SK-N-SH treated with all-trans-retinoic acid at 6 μM for 48 hours (cell line): ENCODE measurements around the gene BAIAP3.

Experiments
- ATAC-seq: fragments of 200-7000 bp; cut with Tn5 transposase; 3 replicates; pipeline ENCODE4 v1.9.1; 2020; ENCODE audit warnings: mild to moderate bottlenecking, moderate library complexity
- ARNTL ChIP-seq: fragments of 450-650 bp; formaldehyde crosslinking; IDR thresholded peaks from 2 replicates; pipeline ENCODE4 v1.5.0; 2020; ENCODE audit warnings: low read depth, mild to moderate bottlenecking, moderate library complexity, borderline replicate concordance
- CSDC2 ChIP-seq: fragments of 250-450 bp; sonication (Bioruptor Pico); IDR thresholded peaks from 2 replicates; pipeline ENCODE4 v1.5.0; 2020; ENCODE audit warnings: mild to moderate bottlenecking, moderate library complexity
- ESRRG ChIP-seq: fragments of 250-450 bp; sonication (Bioruptor Pico); IDR thresholded peaks from 2 replicates; pipeline ENCODE4 v1.6.1; 2021; ENCODE audit warnings: mild to moderate bottlenecking
- ISL1 ChIP-seq: fragments of 250-450 bp; sonication (Bioruptor Pico); IDR thresholded peaks from 2 replicates; pipeline ENCODE4 v2.1.2; 2022; ENCODE audit warnings: mild to moderate bottlenecking, moderate library complexity
- OSR1 ChIP-seq: fragments of 250-450 bp; sonication (Bioruptor Pico); IDR thresholded peaks from 2 replicates; pipeline ENCODE4 v1.8.0; 2022; ENCODE audit warnings: moderate library complexity, mild to moderate bottlenecking, inconsistent platforms
- PPARA ChIP-seq: fragments of 250-450 bp; sonication (Bioruptor Pico); IDR thresholded peaks from 2 replicates; pipeline ENCODE4 v1.5.0; 2020; ENCODE audit warnings: mild to moderate bottlenecking, borderline replicate concordance
- RARB ChIP-seq: fragments of 250-450 bp; sonication (Bioruptor Pico); IDR thresholded peaks from 2 replicates; pipeline ENCODE4 v1.8.0; 2021; ENCODE audit warnings: mild to moderate bottlenecking, moderate library complexity
- SNAI2 ChIP-seq: fragments of 250-450 bp; sonication (Bioruptor Pico); IDR thresholded peaks from 2 replicates; pipeline ENCODE4 v1.5.0; 2020; ENCODE audit warnings: mild to moderate bottlenecking, moderate library complexity
- TCF4 ChIP-seq: fragments of 250-450 bp; sonication (Bioruptor Pico); IDR thresholded peaks from 2 replicates; pipeline ENCODE4 v1.8.0; 2021; ENCODE audit warnings: mild to moderate bottlenecking, moderate library complexity, borderline replicate concordance
- TOX ChIP-seq: fragments of 250-450 bp; sonication (Bioruptor Pico); IDR thresholded peaks from 2 replicates; pipeline ENCODE4 v1.8.0; 2021; ENCODE audit warnings: mild to moderate bottlenecking, moderate library complexity, borderline replicate concordance
- ZC3H10 ChIP-seq: fragments of 250-450 bp; sonication (Bioruptor Pico); IDR thresholded peaks from 2 replicates; pipeline ENCODE4 v1.5.1; 2021; ENCODE audit warnings: mild to moderate bottlenecking, moderate library complexity
- ZFP3 ChIP-seq: fragments of 250-450 bp; sonication (Bioruptor Pico); IDR thresholded peaks from 2 replicates; pipeline ENCODE4 v1.5.0; 2020; ENCODE audit warnings: mild to moderate bottlenecking, moderate library complexity
- ZFP30 ChIP-seq: fragments of 450-650 bp; formaldehyde crosslinking; IDR thresholded peaks from 2 replicates; pipeline ENCODE4 v1.5.0; 2022; ENCODE audit warnings: mild to moderate bottlenecking, moderate library complexity
- ZNF565 ChIP-seq: fragments of 450-650 bp; formaldehyde crosslinking; conservative IDR thresholded peaks from 2 replicates; pipeline ENCODE4 v1.5.0; 2020; ENCODE audit warnings: low read depth, mild to moderate bottlenecking, moderate library complexity
- ZNF70 ChIP-seq: fragments of 450-650 bp; formaldehyde crosslinking; IDR thresholded peaks from 2 replicates; pipeline ENCODE4 v1.5.0; 2020; ENCODE audit warnings: mild to moderate bottlenecking, moderate library complexity
- ZNF8 ChIP-seq: fragments of 450-650 bp; formaldehyde crosslinking; IDR thresholded peaks from 2 replicates; pipeline ENCODE4 v1.5.0; 2020; ENCODE audit warnings: mild to moderate bottlenecking, moderate library complexity
- TF ChIP-seq, protein P1 (sequence below): fragments of 250-450 bp; sonication (Bioruptor Pico); IDR thresholded peaks from 2 replicates; pipeline ENCODE4 v1.5.1; 2021; ENCODE audit warnings: mild to moderate bottlenecking, moderate library complexity
- TF ChIP-seq, protein P2 (sequence below): fragments of 250-450 bp; sonication (Bioruptor Pico); IDR thresholded peaks from 2 replicates; pipeline ENCODE4 v1.8.0; 2020; ENCODE audit warnings: mild to moderate bottlenecking, moderate library complexity, borderline replicate concordance
- TF ChIP-seq, protein P3 (sequence below): fragments of 250-450 bp; sonication (Bioruptor Pico); IDR thresholded peaks from 2 replicates; pipeline ENCODE4 v1.8.0; 2021; ENCODE audit warnings: low read depth, mild to moderate bottlenecking, moderate library complexity, borderline replicate concordance
- TF ChIP-seq, protein P4 (sequence below): fragments of 250-450 bp; sonication (Bioruptor Pico); IDR thresholded peaks from 2 replicates; pipeline ENCODE4 v1.5.1; 2020; ENCODE audit warnings: low read depth, mild to moderate bottlenecking, moderate library complexity

Gene BAIAP3

DNA sequence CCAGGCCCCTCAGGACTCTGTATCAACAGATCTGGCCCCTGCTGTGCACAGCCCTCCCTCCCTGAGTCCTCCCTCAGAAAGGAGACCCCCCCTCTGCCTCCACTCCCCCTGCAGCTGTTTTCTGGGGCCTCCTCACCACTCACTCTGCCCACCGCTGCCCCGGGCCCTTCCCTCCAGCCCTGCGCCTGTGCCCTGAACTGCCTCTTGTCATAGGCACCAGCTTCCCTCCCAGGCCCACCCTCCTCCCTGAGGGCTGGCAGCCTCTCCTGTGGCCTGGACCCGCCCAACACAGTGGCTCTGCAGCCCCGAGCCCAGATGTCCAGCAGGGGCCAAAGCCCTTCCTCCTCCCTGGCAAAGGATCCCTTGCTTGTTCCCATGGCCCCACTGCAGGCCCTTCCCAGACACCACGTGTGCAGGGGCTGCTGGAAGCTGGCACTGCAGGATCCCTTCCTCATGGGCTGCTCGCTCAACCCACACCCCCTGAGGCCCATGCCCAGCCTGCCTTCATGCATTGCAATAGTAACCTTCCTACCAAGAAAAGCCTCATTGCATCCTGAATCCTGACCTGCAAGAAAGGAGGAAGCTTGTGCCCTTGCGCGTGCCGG lies 44.1 kb downstream of the BAIAP3 start:
- no peak for ATAC-seq
- TF ChIP-seq, protein P1, sequence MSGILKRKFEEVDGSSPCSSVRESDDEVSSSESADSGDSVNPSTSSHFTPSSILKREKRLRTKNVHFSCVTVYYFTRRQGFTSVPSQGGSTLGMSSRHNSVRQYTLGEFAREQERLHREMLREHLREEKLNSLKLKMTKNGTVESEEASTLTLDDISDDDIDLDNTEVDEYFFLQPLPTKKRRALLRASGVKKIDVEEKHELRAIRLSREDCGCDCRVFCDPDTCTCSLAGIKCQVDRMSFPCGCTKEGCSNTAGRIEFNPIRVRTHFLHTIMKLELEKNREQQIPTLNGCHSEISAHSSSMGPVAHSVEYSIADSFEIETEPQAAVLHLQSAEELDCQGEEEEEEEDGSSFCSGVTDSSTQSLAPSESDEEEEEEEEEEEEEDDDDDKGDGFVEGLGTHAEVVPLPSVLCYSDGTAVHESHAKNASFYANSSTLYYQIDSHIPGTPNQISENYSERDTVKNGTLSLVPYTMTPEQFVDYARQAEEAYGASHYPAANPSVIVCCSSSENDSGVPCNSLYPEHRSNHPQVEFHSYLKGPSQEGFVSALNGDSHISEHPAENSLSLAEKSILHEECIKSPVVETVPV (CRISPR knock-in tag), result no peak
- TF ChIP-seq ESRRG (CRISPR knock-in tag) (no peak), SNAI2 (CRISPR knock-in tag) (no peak), ZNF565 (no peak), ZC3H10 (no peak), RARB (CRISPR knock-in tag) (no peak), ZNF70 (CRISPR knock-in tag) (no peak), ZFP3 (no peak), PPARA (CRISPR knock-in tag) (no peak), TCF4 (CRISPR knock-in tag) (no peak), ARNTL (CRISPR knock-in tag) (no peak), TOX (CRISPR knock-in tag) (no peak), ZFP30 (CRISPR knock-in tag) (no peak), ZNF8 (CRISPR knock-in tag) (no peak), CSDC2 (no peak), ISL1 (CRISPR knock-in tag) (no peak)
- TF ChIP-seq, protein P2, sequence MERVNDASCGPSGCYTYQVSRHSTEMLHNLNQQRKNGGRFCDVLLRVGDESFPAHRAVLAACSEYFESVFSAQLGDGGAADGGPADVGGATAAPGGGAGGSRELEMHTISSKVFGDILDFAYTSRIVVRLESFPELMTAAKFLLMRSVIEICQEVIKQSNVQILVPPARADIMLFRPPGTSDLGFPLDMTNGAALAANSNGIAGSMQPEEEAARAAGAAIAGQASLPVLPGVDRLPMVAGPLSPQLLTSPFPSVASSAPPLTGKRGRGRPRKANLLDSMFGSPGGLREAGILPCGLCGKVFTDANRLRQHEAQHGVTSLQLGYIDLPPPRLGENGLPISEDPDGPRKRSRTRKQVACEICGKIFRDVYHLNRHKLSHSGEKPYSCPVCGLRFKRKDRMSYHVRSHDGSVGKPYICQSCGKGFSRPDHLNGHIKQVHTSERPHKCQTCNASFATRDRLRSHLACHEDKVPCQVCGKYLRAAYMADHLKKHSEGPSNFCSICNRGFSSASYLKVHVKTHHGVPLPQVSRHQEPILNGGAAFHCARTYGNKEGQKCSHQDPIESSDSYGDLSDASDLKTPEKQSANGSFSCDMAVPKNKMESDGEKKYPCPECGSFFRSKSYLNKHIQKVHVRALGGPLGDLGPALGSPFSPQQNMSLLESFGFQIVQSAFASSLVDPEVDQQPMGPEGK (CRISPR knock-in tag), result no peak
- TF ChIP-seq, protein P3, sequence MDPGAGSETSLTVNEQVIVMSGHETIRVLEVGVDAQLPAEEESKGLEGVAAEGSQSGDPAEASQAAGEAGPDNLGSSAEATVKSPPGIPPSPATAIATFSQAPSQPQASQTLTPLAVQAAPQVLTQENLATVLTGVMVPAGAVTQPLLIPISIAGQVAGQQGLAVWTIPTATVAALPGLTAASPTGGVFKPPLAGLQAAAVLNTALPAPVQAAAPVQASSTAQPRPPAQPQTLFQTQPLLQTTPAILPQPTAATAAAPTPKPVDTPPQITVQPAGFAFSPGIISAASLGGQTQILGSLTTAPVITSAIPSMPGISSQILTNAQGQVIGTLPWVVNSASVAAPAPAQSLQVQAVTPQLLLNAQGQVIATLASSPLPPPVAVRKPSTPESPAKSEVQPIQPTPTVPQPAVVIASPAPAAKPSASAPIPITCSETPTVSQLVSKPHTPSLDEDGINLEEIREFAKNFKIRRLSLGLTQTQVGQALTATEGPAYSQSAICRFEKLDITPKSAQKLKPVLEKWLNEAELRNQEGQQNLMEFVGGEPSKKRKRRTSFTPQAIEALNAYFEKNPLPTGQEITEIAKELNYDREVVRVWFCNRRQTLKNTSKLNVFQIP (CRISPR knock-in tag), result no peak
- TF ChIP-seq, protein P4, sequence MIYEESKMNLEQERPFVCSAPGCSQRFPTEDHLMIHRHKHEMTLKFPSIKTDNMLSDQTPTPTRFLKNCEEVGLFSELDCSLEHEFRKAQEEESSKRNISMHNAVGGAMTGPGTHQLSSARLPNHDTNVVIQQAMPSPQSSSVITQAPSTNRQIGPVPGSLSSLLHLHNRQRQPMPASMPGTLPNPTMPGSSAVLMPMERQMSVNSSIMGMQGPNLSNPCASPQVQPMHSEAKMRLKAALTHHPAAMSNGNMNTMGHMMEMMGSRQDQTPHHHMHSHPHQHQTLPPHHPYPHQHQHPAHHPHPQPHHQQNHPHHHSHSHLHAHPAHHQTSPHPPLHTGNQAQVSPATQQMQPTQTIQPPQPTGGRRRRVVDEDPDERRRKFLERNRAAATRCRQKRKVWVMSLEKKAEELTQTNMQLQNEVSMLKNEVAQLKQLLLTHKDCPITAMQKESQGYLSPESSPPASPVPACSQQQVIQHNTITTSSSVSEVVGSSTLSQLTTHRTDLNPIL, result no peak

DNA sequence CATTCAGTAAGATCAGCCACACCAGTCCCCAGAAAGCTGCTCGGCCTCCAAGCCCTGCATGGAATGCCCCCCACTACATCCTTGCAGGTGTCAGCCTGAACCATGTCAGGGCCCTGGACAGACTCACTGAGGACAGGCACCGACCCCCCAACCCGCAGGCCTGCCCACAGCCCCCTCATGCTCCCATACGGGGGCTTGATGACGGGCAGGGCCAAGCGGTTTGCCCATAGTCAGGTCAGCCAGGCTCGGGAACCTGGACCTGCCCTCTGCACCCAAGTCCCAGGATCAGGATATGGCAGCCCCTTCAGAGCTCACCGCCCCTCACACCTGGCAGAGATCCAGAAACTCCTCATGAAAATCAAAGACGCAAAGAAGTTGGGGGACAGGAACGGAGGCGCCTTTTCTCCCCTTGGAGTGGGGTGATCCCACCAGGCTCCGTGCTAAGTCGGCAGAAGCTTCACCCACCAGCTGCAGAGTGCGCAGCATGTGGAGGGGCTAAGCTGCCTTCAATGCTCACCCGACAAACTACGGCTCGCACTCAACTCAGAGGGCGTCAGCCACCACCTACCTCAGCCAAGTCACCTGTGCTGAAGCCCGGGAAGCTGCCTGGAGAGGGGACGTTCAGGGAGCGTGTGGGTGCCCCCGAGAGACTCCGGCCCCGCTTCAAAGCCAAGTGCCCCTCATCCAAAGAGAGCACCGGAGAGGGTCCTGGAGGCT lies 44.8 kb downstream of the BAIAP3 start:
- no peak for TF ChIP-seq ZC3H10
- TF ChIP-seq ZFP30 (CRISPR knock-in tag), result no peak
- no peak for TF ChIP-seq ESRRG (CRISPR knock-in tag)
- TF ChIP-seq, protein P4, result no peak
- no peak for TF ChIP-seq OSR1
- TF ChIP-seq TCF4 (CRISPR knock-in tag), result no peak
- TF ChIP-seq ISL1 (CRISPR knock-in tag), result no peak
- TF ChIP-seq, protein P2 (CRISPR knock-in tag), result no peak
- TF ChIP-seq SNAI2 (CRISPR knock-in tag), result no peak
- TF ChIP-seq, all 23 proteins: peak for 0
- no peak; the same call in 2 of the 3 replicates for ATAC-seq
